Mammary epithelial cell (primary cell): ENCODE results near the gene HOMEZ.

Source experiments
- EZH2 ChIP-seq: IDR thresholded peaks from 2 replicates; pipeline ENCODE4 v1.6.1; 2012; ENCODE audit warnings: low read length, inconsistent platforms, borderline replicate concordance
- TF ChIP-seq, protein P1 (sequence below), 2 donors: IDR thresholded peaks in 1 of 2; conservative IDR thresholded peaks in 1 of 2; 2 replicates each; pipeline ENCODE4 v1.5.1; 2011 to 2012; ENCODE audit warnings: inconsistent platforms in 2 of 2, low read length in 2 of 2, mild to moderate bottlenecking in 2 of 2, control low read depth in 1 of 2, low read depth in 1 of 2; ENCODE audit not compliant: insufficient read depth in 1 of 2; ENCODE audit errors: extremely low read depth in 1 of 2

DNA sequence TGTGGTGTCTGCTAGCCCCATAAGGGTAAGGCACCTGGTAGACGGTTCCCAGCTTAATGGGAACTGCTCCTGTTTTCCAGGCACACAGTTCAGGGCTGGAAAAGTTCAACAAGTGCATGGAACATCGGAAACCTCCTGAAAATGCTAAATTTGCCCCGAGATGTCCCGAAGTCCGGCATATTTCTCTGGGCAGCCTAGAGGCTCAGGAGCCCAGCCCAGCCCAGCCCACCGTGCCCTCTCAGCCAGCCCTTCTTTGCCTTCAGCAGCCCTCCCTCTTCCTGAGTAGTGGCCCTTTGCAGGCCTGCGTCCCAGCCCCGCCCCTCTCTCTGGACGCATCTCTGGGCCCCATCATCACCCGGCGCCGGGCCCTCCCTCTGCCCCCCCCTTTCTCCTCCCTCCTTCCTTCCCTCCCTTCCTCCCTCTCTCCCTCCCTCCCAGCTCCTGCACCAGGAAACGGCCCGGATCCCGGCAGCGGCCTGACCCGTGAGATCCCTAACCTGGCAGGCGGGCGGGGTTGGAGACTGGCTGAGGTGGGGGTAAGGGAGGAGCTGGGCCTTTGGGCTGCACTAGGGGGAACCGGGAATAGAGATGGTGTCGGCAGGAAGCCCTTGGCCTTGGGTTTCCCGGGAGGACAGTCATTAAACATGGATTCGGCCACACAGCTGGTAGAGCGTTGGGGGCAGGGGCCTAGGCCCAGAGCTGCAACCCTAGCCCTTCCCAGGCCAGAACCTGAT, 20.6 kb upstream of the HOMEZ start, which contains the start of gene BCL2L2:
- TF ChIP-seq, protein P1, sequence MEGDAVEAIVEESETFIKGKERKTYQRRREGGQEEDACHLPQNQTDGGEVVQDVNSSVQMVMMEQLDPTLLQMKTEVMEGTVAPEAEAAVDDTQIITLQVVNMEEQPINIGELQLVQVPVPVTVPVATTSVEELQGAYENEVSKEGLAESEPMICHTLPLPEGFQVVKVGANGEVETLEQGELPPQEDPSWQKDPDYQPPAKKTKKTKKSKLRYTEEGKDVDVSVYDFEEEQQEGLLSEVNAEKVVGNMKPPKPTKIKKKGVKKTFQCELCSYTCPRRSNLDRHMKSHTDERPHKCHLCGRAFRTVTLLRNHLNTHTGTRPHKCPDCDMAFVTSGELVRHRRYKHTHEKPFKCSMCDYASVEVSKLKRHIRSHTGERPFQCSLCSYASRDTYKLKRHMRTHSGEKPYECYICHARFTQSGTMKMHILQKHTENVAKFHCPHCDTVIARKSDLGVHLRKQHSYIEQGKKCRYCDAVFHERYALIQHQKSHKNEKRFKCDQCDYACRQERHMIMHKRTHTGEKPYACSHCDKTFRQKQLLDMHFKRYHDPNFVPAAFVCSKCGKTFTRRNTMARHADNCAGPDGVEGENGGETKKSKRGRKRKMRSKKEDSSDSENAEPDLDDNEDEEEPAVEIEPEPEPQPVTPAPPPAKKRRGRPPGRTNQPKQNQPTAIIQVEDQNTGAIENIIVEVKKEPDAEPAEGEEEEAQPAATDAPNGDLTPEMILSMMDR (conservative IDR thresholded peaks at IDR 0.05 in 1 of 2, IDR thresholded peaks at IDR 0.05 in 1 of 2; ENCODE audit: extremely low read depth in 1 of 2, insufficient read depth in 1 of 2, low read depth in 1 of 2, low read length in 2 of 2): no peak
- TF ChIP-seq EZH2: no peak
